ENCODE results near the gene CCDC106.

Gene CCDC106

GRCh38 chr19:55647732-55648584, at the start of gene CCDC106:
Gene CCDC106, plus strand, starts transcription at chr19:55648212. Its CDS starts 835 bp downstream, at chr19:55649047.
- Histone ChIP-seq H3K79me2 (peaks cover 2% of the 10 kb centered on the region), H3K27ac (no peak within 1 kb of the TSS), H3K9ac (peak within 1 kb of the TSS; percentile 12), H2AFZ (peak within 1 kb of the TSS; percentile 85), H3K27me3 (ENCODE audit: control insufficient read depth, insufficient read depth, low read length) (no peaks in the 10 kb centered on the region), H3K4me2 (ENCODE audit: low read length) (peak within 1 kb of the TSS; percentile 98), H3K9me3 (ENCODE audit: control insufficient read depth, low read length) (no peaks in the 10 kb centered on the region), H3K4me3 (ENCODE audit: low read depth, low read length) (peak within 1 kb of the TSS; percentile 89), H3K4me1 (peaks cover 18% of the 10 kb centered on the region), H3K36me3 (ENCODE audit: control insufficient read depth, insufficient read depth, low read length) (no peaks in the 10 kb centered on the region)
- TF ChIP-seq CTCF (IDR thresholded peaks at IDR 0.05) = no peak

- Histone ChIP-seq H3K79me2 (peaks cover 4% of the 10 kb centered on the region), H3K36me3 (ENCODE audit: control insufficient read depth, insufficient read depth, low read length) (no peaks in the 10 kb centered on the region), H3K9ac (peak overlapping the region; percentile 75), H3K4me3 (ENCODE audit: low read depth, low read length) (peak overlapping the region; percentile 88), H3K27me3 (ENCODE audit: control insufficient read depth, insufficient read depth, low read length) (no peaks in the 10 kb centered on the region), H3K27ac (peak overlapping the region; percentile 96), H2AFZ (peak overlapping the region; percentile 93), H3K4me2 (ENCODE audit: low read length) (peak overlapping the region; percentile 63), H3K9me3 (ENCODE audit: control insufficient read depth, low read length) (no peaks in the 10 kb centered on the region), H3K4me1 (peaks cover 3% of the 10 kb centered on the region)
- TF ChIP-seq CTCF (IDR thresholded peaks at IDR 0.05) = no peak
Observed at GRCh38 chr19:55598719-55599467, 49.1 kb upstream of the CCDC106 start.

GRCh38 chr19:55599468-55599841, 48.6 kb upstream of the CCDC106 start, which contains the start of gene FIZ1:
Gene FIZ1, minus strand, starts transcription at chr19:55599517. Its CDS starts 1,652 bp downstream, at chr19:55597865.
- H3K4me1 ChIP-seq = peaks cover 4% of the 10 kb centered on the region
- TF ChIP-seq CTCF (IDR thresholded peaks at IDR 0.05) = no peak
- H3K79me2 ChIP-seq = peaks cover 4% of the 10 kb centered on the region
- peak within 1 kb of the TSS; percentile 93 for H2AFZ ChIP-seq
- H3K9ac ChIP-seq = peak within 1 kb of the TSS; percentile 75
- H3K27ac ChIP-seq = peak within 1 kb of the TSS; percentile 96
- peak within 1 kb of the TSS; percentile 92 for H3K4me2 ChIP-seq (ENCODE audit: low read length)
- no peaks in the 10 kb centered on the region for H3K36me3 ChIP-seq (ENCODE audit: control insufficient read depth, insufficient read depth, low read length)
- H3K27me3 ChIP-seq (ENCODE audit: control insufficient read depth, insufficient read depth, low read length) = no peaks in the 10 kb centered on the region
- H3K9me3 ChIP-seq (ENCODE audit: control insufficient read depth, low read length) = no peaks in the 10 kb centered on the region
- H3K4me3 ChIP-seq (ENCODE audit: low read depth, low read length) = peak within 1 kb of the TSS; percentile 88

- peak within 1 kb of the TSS; percentile 88 for H3K4me3 ChIP-seq (ENCODE audit: low read depth, low read length)
- H2AFZ ChIP-seq = peak within 1 kb of the TSS; percentile 93
- H3K9ac ChIP-seq = peak within 1 kb of the TSS; percentile 75
- H3K4me1 ChIP-seq = peaks cover 9% of the 10 kb centered on the region
- H3K9me3 ChIP-seq (ENCODE audit: control insufficient read depth, low read length) = no peaks in the 10 kb centered on the region
- no peak for TF ChIP-seq CTCF (IDR thresholded peaks at IDR 0.05)
- H3K4me2 ChIP-seq (ENCODE audit: low read length) = peak within 1 kb of the TSS; percentile 92
- H3K27me3 ChIP-seq (ENCODE audit: control insufficient read depth, insufficient read depth, low read length) = no peaks in the 10 kb centered on the region
- peaks cover 4% of the 10 kb centered on the region for H3K79me2 ChIP-seq
- peak within 1 kb of the TSS; percentile 96 for H3K27ac ChIP-seq
- no peaks in the 10 kb centered on the region for H3K36me3 ChIP-seq (ENCODE audit: control insufficient read depth, insufficient read depth, low read length)
Observed at GRCh38 chr19:55599842-55600661, 48.0 kb upstream of the CCDC106 start, which contains the start of gene ZNF524. Gene ZNF524, plus strand, starts transcription at chr19:55600288. Its CDS starts 1,825 bp downstream, at chr19:55602113.
